ENCODE data around the gene WDR27. TPM values are rescaled to one million over a fixed set of nuclear protein-coding genes. Genes with fewer than 3 reads are reported as not detected.

The WDR27 gene
- total and polyA plus RNA-seq, 4 donors, result 6.9 to 68.1 (median 31.4) TPM

- Histone ChIP-seq H3K4me1 (ENCODE audit: control insufficient read depth in 5 of 5, insufficient read depth in 5 of 5, low read length in 5 of 5) (peaks cover 0 to 26% (median 13%) of the 10 kb centered on the region in 5 donors), H3K27me3 (ENCODE audit: control insufficient read depth in 3 of 3, insufficient read depth in 3 of 3, low read length in 2 of 3) (no peaks in the 10 kb centered on the region), H3K9ac (ENCODE audit: insufficient read depth in 1 of 2, low read length in 2 of 2) (no peak overlapping the region), H3K36me3 (ENCODE audit: control insufficient read depth in 4 of 4, insufficient read depth in 4 of 4, low read length in 4 of 4) (no peaks in the 10 kb centered on the region), H3K4me3 (no peak overlapping the region), H3K9me3 (ENCODE audit: control insufficient read depth in 4 of 4, insufficient read depth in 3 of 4, low read length in 3 of 4) (peaks cover 0 to 1% (median 0%) of the 10 kb centered on the region in 4 donors), H3K27ac (ENCODE audit: low read depth in 1 of 2, low read length in 1 of 2) (no peak overlapping the region)
- no peak for TF ChIP-seq CTCF (IDR thresholded peaks at IDR 0.05; ENCODE audit: control extremely low read depth, extremely low read depth)
- ATAC-seq (ENCODE audit: insufficient read depth, low FRiP score) (no peak), DNase-seq (no peak)
- 84 to 88% methylated on average over 1 of the region's 1 CpG for WGBS, 2 donors
These were observed 174.5 kb downstream of the WDR27 start for GRCh38 chr6:169527306-169527705.

GRCh38 chr6:169521825-169522224 lies 180.0 kb downstream of the WDR27 start:
- Histone ChIP-seq H3K9ac (ENCODE audit: insufficient read depth in 1 of 2, low read length in 2 of 2) (no peak overlapping the region), H3K36me3 (ENCODE audit: control insufficient read depth in 4 of 4, insufficient read depth in 4 of 4, low read length in 4 of 4) (no peaks in the 10 kb centered on the region), H3K4me1 (ENCODE audit: control insufficient read depth in 5 of 5, insufficient read depth in 5 of 5, low read length in 5 of 5) (no peaks in the 10 kb centered on the region), H3K9me3 (ENCODE audit: control insufficient read depth in 4 of 4, insufficient read depth in 3 of 4, low read length in 3 of 4) (peaks cover 0 to 17% (median 7%) of the 10 kb centered on the region in 4 donors), H3K27ac (ENCODE audit: low read depth in 1 of 2, low read length in 1 of 2) (no peak overlapping the region), H3K27me3 (ENCODE audit: control insufficient read depth in 3 of 3, insufficient read depth in 3 of 3, low read length in 2 of 3) (no peaks in the 10 kb centered on the region), H3K4me3 (no peak overlapping the region)
- TF ChIP-seq CTCF (IDR thresholded peaks at IDR 0.05; ENCODE audit: control extremely low read depth, extremely low read depth), result no peak
- ATAC-seq (ENCODE audit: insufficient read depth, low FRiP score) (no peak), DNase-seq (no peak)

GRCh38 chr6:169520104-169520503 lies 181.7 kb downstream of the WDR27 start:
- no peak overlapping the region for H3K27ac ChIP-seq (ENCODE audit: low read depth in 1 of 2, low read length in 1 of 2)
- no peaks in the 10 kb centered on the region for H3K4me1 ChIP-seq (ENCODE audit: control insufficient read depth in 5 of 5, insufficient read depth in 5 of 5, low read length in 5 of 5)
- 89 to 98% methylated on average over 2 of the region's 2 CpGs for WGBS, 2 donors
- no peak for DNase-seq
- no peaks in the 10 kb centered on the region for H3K27me3 ChIP-seq (ENCODE audit: control insufficient read depth in 3 of 3, insufficient read depth in 3 of 3, low read length in 2 of 3)
- no peak overlapping the region for H3K4me3 ChIP-seq
- peaks cover 0 to 17% (median 7%) of the 10 kb centered on the region in 4 donors for H3K9me3 ChIP-seq (ENCODE audit: control insufficient read depth in 4 of 4, insufficient read depth in 3 of 4, low read length in 3 of 4)
- TF ChIP-seq CTCF (IDR thresholded peaks at IDR 0.05; ENCODE audit: control extremely low read depth, extremely low read depth), result no peak
- ATAC-seq (ENCODE audit: insufficient read depth, low FRiP score), result no peak
- no peaks in the 10 kb centered on the region for H3K36me3 ChIP-seq (ENCODE audit: control insufficient read depth in 4 of 4, insufficient read depth in 4 of 4, low read length in 4 of 4)
- H3K9ac ChIP-seq (ENCODE audit: insufficient read depth in 1 of 2, low read length in 2 of 2), result no peak overlapping the region

- ATAC-seq (ENCODE audit: insufficient read depth, low FRiP score) (no peak), DNase-seq (no peak)
- H3K9ac ChIP-seq (ENCODE audit: insufficient read depth in 1 of 2, low read length in 2 of 2), result no peak overlapping the region
- no peak overlapping the region for H3K4me3 ChIP-seq
- H3K27me3 ChIP-seq (ENCODE audit: control insufficient read depth in 3 of 3, insufficient read depth in 3 of 3, low read length in 2 of 3), result no peaks in the 10 kb centered on the region
- H3K9me3 ChIP-seq (ENCODE audit: control insufficient read depth in 4 of 4, insufficient read depth in 3 of 4, low read length in 3 of 4), result peaks cover 0 to 17% (median 7%) of the 10 kb centered on the region in 4 donors
- H3K27ac ChIP-seq (ENCODE audit: low read depth in 1 of 2, low read length in 1 of 2), result no peak overlapping the region
- H3K36me3 ChIP-seq (ENCODE audit: control insufficient read depth in 4 of 4, insufficient read depth in 4 of 4, low read length in 4 of 4), result no peaks in the 10 kb centered on the region
- no peak for TF ChIP-seq CTCF (IDR thresholded peaks at IDR 0.05; ENCODE audit: control extremely low read depth, extremely low read depth)
- no peaks in the 10 kb centered on the region for H3K4me1 ChIP-seq (ENCODE audit: control insufficient read depth in 5 of 5, insufficient read depth in 5 of 5, low read length in 5 of 5)
These were observed 183.4 kb downstream of the WDR27 start for GRCh38 chr6:169518451-169518850.
